GM12872 (cell line): ENCODE data around the gene APOL5.
A peak's percentile ranks its signal among the peaks of the same experiment; 100 is the strongest.

Experiments used
- TF ChIP-seq, protein P1 (sequence below): IDR thresholded peaks from 3 replicates; pipeline ENCODE4 v1.5.1; 2011; ENCODE audit warnings: low read depth, mild to moderate bottlenecking, low read length, moderate library complexity; ENCODE audit not compliant: insufficient read depth

APOL5 gene

DNA sequence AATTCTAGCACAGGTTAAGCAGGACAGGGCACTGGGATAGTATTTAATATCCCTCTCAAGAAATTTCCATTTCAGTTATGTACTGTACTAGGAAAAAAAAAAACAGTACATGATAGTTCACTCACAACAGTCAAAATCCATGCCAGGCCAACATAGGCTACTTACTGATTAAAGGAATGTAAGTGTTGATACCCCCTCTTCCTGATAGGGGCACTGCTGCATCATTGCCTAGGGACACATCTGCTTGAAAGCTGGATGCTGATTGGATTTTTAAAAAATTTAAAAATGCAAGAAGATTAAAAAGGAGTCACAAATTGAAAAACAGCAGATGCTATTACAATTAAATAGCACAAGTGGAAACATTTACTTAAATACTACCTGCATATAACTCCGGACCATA is 43.4 kb downstream of the APOL5 start:
- TF ChIP-seq, protein P1, sequence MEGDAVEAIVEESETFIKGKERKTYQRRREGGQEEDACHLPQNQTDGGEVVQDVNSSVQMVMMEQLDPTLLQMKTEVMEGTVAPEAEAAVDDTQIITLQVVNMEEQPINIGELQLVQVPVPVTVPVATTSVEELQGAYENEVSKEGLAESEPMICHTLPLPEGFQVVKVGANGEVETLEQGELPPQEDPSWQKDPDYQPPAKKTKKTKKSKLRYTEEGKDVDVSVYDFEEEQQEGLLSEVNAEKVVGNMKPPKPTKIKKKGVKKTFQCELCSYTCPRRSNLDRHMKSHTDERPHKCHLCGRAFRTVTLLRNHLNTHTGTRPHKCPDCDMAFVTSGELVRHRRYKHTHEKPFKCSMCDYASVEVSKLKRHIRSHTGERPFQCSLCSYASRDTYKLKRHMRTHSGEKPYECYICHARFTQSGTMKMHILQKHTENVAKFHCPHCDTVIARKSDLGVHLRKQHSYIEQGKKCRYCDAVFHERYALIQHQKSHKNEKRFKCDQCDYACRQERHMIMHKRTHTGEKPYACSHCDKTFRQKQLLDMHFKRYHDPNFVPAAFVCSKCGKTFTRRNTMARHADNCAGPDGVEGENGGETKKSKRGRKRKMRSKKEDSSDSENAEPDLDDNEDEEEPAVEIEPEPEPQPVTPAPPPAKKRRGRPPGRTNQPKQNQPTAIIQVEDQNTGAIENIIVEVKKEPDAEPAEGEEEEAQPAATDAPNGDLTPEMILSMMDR = 0 out of 3 replicates have a peak, but pooled peaks have one; percentile 14

DNA sequence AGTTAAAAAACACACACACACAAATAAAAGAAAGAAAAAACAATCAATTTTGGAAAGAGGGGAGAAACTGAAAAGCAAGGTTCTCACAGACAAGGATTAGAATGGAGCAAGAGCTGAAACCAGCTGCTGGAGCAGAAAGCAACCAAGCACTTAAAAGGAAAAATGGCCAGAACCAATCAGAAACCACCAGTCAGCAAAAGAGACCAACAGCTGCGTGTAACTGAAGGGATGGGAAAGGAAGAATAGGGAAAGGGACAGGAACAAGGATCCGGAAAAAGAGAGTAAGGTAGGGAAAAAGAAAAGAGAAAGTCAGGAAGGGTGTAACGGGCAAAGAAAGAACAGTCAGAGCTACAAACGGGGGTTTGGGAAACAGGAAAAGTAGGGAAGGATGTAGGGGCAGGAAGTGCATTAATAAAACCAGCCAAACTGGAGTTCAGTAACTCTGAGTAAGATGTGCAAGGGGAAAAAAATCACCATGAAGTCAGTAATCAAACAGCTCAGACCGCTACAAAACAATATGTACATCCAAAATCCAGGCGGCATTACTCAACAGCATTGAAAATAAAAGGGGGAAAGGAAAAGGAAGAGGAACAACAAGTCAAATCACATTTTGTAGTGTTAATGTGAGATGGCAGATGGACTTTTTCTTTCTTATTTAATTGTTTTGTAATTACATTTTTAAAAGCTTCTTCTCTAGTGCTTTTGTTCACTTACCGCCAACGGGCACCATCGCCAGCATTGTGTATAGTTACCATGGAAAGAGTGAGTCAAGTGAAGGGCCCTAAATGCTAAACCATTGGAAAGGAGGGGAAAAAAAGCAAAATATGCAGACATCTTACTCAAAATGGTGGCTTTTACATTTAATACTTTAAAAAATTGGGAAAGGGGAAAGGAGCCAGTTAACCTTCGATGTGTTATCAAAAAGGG is 49.2 kb downstream of the APOL5 start:
- TF ChIP-seq, protein P1 = no peak

DNA sequence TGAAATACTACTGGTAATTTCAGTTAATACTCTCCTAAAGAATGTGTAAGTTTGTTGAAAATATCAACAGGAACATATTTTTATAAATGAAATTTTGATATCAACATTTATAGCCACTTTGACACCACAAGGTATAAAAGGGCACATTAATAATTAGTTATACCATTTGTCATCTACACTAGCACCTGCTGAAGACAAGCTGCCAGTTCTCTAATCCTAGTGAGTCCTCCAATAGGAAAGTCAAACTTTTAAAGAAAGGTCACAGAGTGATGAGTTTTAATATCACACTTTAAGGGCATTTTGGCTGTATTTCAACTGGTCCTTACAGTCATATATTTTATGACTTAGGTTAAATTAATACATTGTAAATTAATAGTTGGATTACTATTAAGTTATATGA is 52.3 kb downstream of the APOL5 start:
- TF ChIP-seq, protein P1 = no peak

DNA sequence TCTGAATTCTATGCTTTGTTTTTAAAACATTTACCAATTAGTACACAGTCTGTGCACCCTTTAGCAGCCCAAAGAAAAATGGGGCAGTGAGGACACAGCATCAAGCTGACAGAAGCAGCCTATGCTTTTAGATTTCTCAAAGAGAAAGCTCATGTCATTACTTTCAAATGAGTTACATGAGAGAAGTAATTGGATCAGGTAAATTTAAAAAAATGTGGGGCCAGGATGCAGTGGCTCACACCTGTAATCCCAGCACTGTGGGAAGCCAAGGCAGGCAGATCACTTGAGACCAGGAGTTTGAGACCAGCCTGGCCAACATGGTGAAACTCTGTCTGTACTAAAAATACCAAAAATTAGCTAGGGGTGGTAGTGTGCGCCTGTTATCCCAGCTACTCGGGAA is 57.7 kb downstream of the APOL5 start:
- TF ChIP-seq, protein P1 = no peak

DNA sequence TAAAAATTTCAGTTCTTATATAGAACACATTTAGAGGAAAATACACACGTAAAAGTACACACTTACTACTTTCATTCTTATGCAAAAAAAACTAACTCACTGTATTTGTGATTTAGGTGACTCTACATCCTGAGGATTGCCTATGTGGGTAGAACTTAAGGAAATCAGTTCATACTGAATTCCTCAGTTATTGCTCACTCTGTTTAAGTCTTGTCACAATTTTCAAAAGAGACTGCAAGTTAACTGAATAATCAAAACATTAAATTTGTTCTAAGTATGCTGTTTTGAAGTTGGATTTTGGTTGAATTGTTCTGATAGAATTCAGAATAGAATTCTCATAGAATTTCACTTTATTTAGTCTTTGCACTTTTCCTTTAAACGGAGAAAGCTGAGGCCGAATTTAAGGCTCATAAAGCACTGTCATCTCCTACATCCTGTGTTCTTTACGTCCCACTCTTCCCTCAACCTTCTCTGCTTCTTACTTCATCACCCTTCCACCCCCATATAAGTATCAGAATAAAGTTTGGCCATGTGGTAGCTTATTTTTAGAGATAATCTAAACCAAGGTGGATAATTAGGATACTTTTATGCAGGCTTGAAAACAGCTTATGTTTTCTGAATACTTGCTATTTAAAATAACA is 59.8 kb downstream of the APOL5 start:
- TF ChIP-seq, protein P1 = no peak
